Measurements from ENCODE around the gene IKZF1. TPM values are rescaled to one million over a fixed set of nuclear protein-coding genes. Genes with fewer than 3 reads are reported as not detected.

IKZF1 gene
- total RNA-seq, 1 donor from 2014 or later = 6.5 TPM

GRCh38 chr7:50412973-50413372, 108.5 kb downstream of the IKZF1 start:
- no peak for DNase-seq

DNA sequence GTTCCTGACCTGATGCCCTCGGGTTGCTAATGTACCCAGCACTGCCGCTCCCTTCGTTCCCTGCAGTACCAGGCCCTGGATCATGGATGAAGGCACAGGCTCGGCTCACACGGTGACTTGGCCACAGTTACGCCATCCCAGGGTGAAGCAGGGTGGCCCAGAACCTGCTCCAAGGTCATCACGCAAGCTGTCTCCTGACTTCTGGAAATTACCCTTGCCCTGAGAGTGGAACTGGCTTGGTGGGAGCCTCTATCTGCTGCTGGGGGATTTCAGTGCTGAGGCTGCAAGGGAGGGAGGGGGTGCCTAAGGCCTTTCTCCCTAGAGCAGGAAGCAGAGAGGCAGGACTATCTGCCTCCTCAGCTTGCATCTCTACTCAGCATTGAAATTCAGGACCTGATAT, 109.0 kb downstream of the IKZF1 start:
- DNase-seq = no peak

DNA sequence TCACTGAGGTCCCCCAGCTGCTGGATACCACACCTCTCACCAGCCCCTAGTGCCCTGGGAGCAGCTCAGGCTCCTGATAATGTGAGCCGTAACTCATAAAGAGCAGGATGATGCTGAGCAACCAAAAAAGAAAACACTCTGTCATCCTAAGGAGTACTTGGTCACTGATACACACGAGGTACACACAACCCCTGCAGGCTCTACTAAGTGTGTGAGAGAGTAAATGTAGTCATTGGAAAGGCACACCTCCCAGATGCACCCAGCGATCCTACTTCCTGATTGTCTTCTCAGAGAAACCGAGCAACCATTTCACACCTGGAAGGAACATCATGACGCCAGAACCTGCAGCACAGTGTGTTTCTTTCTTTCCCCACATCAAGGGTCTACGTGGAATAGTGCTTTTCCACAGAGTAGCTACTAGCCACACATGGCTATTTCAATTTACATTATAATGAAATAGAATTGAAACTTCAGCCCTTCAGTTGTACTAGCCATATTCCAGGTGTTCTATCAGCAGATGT, 111.4 kb downstream of the IKZF1 start:
- DNase-seq = no peak

- no peak for DNase-seq
Observed at GRCh38 chr7:50416527-50417182, 112.1 kb downstream of the IKZF1 start.

GRCh38 chr7:50418086-50418515, 113.6 kb downstream of the IKZF1 start:
- DNase-seq = peak; percentile 19

- DNase-seq = no peak
Observed at GRCh38 chr7:50418526-50419290, 114.2 kb downstream of the IKZF1 start.

GRCh38 chr7:50421043-50421442, 116.5 kb downstream of the IKZF1 start:
- no peak for DNase-seq

GRCh38 chr7:50422858-50423257, 118.3 kb downstream of the IKZF1 start:
- DNase-seq = no peak

DNA sequence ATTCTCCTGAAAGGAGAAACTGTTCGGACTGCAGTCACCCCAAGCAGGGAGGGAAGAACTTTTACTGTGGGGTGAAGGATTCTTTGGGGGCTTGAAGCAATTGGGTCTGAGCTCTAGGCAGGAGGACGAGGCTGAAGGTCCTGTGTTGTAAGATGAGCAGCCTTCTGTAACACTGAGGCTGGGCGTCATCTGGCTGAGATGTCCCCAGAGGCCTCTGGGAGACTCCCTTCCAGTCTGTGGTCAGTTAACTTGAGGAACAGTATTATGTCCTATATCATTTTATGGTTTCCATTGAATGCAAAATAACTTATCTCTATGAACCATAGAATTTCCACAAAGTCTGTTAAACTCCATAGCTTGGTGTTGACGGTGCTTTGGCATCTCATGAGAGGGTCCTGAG, 119.3 kb downstream of the IKZF1 start:
- no peak for DNase-seq

DNA sequence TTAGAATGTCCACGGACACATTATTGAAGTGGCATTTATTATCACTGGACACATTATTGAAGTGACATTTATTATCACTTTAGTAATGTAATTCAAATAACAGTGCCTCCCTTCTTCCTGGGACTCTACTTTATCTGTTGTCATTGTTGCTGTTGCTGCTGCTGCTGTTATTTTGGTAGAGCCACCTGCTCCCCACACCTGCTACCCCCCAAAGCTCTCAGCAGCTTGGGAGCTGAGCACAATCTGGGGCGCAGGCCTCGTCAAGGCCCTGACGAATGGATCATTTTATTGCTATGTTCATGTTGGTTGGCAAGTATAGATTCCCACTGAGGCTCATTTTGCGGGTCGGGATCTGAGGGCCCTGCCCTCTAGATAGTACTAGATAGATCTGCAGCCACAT, 120.8 kb downstream of the IKZF1 start:
- DNase-seq = no peak

DNA sequence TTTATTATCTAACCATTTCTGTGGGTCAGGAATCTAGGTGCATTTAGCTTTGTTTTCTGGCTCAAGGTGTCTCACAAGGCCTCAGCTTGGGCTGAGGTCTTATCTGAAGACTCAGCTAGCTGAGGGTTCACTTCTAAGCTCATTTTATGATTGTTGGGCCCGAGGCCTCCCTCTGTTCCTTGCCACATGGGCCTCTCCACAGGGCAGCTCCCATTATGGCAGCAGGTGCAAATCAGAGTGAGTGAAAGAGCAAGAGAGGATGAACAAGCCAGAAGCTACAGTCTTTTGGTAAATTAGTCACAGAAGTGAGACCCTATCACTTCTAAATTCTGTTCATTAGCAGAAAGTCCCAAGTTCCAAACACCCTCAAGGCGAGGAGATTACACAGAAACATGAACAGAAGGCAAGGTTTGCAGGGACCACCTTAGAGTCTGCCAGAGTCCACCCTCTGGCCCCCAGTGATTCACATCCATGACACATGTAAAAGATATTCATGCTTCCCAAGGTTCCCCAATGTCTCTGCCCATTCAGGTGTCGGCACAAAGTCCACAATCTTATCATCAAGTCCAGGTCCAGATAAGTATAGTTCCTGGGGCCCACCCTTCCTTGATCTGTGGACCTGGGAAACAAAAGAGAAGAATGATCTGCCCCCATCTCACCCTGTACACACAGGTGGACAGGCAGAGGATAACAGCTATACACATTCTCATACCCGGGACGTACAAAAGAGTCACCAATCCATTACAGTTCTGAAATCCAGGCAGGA, 121.9 kb downstream of the IKZF1 start:
- no peak for DNase-seq

DNA sequence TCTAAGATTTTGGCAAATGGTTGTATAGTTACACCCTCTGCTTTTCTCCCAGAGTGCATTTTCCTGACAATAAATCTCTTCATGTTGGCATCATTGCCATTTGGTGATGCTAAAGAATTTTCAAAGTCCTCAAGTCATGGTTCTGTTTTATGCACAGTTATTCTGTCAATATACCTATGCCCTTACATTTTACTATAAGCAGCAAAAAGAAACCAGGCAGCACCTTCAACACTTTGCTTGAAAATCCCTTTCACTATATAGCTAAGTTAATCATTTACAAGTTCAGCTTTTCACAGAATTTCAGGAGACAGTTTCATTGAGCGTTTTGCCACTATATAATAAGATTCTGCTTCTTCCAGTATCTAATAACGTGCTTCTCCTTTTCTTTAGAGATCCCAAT, 123.0 kb downstream of the IKZF1 start:
- DNase-seq = no peak

DNA sequence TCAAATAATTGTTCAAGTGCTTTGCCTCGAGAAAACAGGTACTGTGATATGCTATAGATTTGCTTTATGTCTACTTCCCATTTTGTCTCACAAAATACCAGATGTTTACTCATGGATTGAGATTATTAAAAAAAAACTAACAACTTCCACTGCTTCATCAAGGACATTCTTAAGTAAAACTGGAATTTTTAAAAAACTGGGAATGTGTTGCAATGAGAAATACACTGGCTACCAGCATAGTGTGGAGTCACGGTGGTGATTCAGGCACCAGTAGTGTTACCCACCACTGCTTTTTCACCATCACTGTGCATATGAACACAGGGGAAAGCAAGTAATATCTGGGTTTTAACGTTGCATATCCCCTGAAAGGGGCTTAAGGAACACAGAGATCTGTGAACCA, 124.4 kb downstream of the IKZF1 start:
- DNase-seq = no peak

DNA sequence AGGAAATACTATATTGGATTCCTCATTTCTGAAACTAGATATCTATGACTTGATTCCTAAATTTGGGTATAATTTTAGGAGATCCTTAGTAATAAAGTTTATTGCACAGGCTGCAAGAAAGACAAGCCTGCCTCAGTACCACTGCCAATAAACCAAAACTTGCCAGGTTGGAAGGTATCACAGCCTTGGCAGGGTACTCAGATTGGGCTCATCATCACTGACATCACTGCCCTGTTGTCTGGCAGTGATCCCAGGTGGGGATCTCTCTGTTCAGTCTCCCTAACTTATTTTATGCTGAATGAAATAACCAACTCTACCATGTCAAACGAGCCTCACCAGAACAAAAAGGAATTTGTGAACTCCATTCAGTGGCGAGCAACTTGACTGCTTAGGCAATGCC, 126.8 kb downstream of the IKZF1 start:
- no peak for DNase-seq

GRCh38 chr7:50431722-50432305, 127.3 kb downstream of the IKZF1 start:
- peak; percentile 30 for DNase-seq

GRCh38 chr7:50436133-50436806, 131.8 kb downstream of the IKZF1 start:
- DNase-seq = no peak

DNA sequence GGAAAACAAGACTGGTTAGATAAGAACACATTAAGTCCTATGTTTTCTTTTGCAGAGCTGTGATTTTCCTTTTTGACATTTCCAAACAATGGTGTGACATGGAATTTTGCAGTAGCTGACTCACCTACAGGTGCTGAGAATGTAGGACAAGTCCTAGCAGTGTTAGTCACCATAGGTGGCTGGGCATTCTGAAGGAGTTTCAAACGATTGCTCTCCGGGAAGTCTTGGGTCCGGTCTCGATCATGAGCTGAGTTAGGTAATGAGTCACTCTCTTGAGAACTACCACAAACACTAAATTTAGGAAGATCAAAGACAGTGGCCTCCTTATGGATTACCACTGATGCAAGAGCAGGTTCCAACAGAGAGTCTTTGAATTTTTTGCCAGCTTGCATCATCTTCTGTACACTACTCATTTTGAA, 142.0 kb downstream of the IKZF1 start:
- no peak for DNase-seq

DNA sequence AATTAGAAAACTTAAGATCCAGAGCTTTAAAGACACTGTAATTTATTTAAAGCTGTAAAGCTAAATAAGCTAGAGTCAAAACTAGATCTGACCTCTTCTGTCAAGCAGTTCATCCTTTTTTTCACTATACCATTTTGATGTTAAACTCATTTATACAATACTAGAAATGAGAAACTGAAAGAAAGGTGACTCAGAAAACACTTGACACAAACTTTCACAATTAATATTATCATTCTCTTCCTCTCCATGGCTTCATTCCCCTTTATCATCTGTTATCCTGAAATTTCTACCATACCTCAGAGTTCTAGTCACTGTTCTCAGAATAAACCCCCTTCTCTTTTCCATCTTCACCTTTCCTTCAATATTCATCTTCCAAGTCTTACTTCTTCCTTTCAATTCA, 144.3 kb downstream of the IKZF1 start:
- DNase-seq = no peak

DNA sequence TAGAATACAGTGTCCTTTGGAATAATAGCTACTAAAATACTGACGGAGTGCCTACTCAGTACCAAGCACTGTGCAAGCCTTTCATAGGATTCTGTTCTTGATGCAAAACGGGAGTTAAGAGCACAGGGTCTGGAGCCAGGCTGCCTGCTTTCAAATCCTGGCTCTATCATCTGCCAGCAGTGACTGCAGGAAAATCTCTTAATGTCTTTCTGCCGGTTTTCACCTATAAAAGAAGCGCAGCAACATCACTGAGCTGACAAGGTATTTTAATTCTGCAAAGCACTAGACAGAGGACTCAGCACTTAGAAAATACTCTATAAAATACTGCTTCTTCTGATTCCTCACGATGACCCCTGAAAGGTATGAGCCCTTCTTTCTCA, 145.0 kb downstream of the IKZF1 start:
- DNase-seq = peak; percentile 3

DNA sequence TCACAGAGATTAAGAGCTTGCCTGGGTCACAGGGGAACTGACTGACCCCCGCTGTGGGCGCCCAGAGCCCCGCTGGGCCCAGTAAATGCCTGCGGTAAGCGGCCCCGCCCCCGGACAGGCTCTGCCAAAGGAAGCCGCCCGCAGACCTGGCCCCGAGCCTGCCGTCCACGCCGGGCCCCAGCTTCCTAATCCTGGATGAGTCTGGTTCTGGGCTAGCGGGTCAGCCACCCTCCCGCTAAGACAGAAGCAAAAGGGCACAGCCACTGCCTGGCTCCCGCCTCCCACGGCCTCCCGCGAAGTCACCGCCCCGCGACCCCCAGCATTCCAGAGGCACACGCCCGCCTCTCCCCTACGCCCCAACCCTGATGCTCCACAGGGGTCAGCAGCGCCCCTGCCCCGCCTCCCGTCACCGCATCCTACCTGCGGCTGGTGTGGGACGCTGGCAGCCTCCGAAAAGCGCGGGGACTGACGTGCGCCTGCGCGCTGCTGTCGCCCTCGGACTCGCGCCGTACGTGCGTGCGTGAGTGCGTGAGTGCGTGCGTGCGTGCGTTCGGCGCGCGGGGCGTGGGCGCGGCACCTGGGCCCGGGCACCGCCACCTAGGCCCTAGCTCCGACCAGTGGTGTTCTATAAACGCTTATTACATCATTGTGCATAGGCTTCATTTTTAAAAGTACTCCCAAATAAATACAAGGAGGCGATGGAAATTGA, 145.5 kb downstream of the IKZF1 start, which contains the start of gene FIGNL1:
TSS of gene FIGNL1 (minus strand) at position 470 of the 709 bp plus-strand sequence. CDS start 3,063 bp downstream, outside the sequence.
- DNase-seq = peak; percentile 22

- no peak for DNase-seq
Observed at GRCh38 chr7:50450590-50451032, 146.1 kb downstream of the IKZF1 start.

All from skin of body (tissue), 2 donors.